Astrocyte of the cerebellum (primary cell): ENCODE results near the gene DMGDH.
"Not testable (repeated sequence)": the region's sequence is repeated elsewhere in the genome, so short reads cannot be mapped to it uniquely, and the experiment has no call there.

Experiments
- DNase-seq: peaks from one replicate; pipeline ENCODE4 v3.0.0-alpha.2; 2011; ENCODE audit warnings: low read depth
- H3K4me3 ChIP-seq: 2 replicates; pipeline ENCODE4 v1.5.1; 2011; ENCODE audit warnings: mild to moderate bottlenecking, low read depth, low read length, moderate library complexity
- in situ Hi-C: cut with HindIII; loops from 2 replicates; pipeline ENCODE4 v1.10.0; 2017; ENCODE audit warnings: low sequenced_read_pairs
- TF ChIP-seq, protein P1 (sequence below): IDR thresholded peaks from 2 replicates; pipeline ENCODE4 v1.5.1; 2012; ENCODE audit warnings: low read length, low read depth, moderate library complexity, mild to moderate bottlenecking; ENCODE audit errors: missing control alignments

DMGDH gene

DNA sequence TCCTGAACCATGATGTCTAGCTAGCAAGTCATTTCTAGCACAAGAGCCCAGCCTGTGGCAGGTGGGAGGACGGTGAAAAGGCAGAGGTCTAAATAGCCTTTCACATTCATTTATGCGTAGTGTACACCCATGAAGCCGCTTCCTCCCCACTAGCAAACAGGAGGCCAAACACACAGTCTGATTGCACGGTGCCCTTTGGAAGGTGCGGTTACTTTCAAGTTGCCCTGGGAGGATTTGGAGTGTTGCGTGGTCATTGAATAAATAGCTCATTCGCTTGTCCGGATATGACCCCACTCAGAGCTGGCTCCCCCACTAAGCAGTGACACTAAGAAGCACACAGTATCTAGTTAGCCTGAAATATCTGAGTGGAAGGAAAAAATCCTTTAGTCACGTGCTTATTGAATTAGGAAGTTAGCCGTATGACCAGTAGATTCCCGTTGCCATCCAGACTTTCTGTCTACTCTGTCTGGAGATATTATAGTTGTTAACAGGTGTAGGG, 83.7 kb downstream of the DMGDH start:
- DNase-seq = no peak
- in situ Hi-C loops = no loop called here
- TF ChIP-seq, protein P1, sequence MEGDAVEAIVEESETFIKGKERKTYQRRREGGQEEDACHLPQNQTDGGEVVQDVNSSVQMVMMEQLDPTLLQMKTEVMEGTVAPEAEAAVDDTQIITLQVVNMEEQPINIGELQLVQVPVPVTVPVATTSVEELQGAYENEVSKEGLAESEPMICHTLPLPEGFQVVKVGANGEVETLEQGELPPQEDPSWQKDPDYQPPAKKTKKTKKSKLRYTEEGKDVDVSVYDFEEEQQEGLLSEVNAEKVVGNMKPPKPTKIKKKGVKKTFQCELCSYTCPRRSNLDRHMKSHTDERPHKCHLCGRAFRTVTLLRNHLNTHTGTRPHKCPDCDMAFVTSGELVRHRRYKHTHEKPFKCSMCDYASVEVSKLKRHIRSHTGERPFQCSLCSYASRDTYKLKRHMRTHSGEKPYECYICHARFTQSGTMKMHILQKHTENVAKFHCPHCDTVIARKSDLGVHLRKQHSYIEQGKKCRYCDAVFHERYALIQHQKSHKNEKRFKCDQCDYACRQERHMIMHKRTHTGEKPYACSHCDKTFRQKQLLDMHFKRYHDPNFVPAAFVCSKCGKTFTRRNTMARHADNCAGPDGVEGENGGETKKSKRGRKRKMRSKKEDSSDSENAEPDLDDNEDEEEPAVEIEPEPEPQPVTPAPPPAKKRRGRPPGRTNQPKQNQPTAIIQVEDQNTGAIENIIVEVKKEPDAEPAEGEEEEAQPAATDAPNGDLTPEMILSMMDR = no peak
- peak overlapping the region; percentile 54 for H3K4me3 ChIP-seq

DNA sequence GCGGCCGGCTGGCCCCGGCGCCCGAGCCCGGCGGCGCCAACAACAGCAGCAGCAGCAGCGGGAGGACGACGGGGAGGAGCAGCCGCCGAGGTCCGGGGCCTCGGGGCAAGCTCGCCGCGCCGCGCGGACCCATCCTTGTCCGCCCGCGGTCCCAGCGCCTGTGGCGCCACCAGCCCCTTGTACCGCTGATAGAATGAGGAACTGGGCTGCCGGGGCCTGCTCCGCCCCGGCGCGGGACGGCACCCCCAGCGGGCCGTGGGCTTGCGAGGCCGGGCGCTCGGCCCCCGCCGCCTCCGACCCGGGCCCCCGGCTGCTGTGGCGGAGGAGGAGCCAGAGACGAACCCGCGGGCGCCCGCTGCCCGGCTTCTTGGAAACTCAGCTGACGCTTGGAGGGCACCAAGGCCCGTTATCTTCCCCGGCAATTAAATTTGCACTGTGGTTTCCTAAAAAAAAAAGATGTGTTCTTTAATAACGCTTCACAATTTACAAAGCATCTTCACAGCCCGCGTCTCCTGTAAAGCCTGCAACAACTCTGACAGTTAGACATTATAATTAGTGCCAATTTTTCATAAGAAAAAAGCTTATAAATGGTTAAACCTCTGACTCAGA, 84.3 kb downstream of the DMGDH start, which contains the start of gene ARSB:
TSS of gene ARSB (minus strand) at position 195 of the 609 bp plus-strand sequence. CDS start at position 133, 62 bp downstream.
- H3K4me3 ChIP-seq = peak within 1 kb of the TSS; percentile 54
- TF ChIP-seq, protein P1 = no peak
- no peak for DNase-seq
- in situ Hi-C loops = no loop called here

DNA sequence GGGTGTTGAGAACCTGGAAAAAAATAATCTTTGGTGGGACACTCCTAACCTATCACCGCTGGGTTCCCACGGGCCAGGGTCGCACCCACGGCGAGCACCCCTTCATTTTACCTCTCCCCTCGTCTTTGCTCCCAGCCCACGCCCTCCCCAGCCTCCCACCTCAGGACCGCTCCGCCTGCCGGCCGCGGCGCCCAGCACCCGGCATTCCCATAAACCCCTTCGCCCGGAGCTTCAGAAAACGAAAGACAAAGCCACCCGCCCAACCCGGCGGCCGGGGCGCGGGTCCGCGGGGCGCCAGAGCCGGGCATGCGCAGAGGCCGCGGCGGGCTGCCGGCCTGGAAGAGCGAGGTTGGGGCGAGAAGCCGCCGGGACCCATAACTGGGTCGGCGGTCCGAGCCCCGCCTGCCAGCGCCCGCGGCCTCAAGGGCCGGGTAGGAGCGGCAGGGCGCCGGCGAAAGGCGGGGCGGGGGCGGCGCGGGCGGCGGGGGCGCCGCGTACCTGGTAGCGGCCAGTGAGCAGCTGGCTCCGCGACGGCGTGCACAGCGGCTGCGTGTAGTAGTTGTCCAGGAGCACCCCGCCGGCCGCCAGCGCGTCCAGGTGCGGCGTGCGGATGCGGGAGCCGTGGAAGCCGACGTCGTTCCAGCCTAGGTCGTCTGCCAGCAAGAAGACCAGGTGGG, 84.9 kb downstream of the DMGDH start:
- H3K4me3 ChIP-seq = peak overlapping the region; percentile 54
- in situ Hi-C loops = no loop called here
- DNase-seq = peak; percentile 55
- TF ChIP-seq, protein P1 = peak; percentile 41

DNA sequence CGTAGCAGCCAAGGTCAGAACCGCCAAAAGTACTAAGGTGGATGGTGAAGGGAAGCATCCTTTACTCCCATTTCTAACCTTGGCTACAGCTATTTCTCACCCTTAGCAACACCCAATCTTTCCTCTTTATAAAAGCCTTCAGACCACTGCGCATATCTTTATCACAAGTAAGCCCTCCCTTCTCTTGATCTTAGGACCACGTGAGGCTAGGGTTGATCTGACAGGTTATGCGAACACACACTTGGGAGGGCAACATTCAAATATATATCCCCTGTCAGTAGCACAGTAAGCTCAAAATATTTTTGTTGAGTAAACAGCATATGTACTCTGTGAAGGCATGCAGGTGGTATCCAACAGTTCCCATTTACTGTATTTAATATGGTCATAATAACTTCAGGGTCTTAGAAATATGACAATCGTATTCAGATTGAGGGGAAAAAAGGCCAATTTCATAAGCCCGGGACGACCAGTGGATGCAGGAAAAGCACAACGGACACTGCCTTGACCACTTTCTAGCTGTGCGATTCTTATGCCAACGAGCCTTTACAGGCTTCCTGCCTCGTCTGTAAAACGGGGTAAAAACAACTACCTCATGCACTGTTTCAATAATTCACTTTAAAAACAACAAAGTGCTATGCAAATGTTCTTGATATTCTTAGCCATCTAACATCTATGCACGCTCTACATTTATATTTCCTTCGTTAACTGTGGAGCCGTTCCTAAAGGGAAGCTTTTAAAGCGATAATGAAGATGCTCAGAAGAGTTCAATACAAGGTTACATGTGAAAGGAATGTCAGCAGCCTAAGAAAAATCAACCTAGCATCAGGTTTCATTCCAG, 85.7 kb downstream of the DMGDH start:
- TF ChIP-seq, protein P1 = no peak
- H3K4me3 ChIP-seq = peak overlapping the region; percentile 54
- in situ Hi-C loops = no loop called here
- DNase-seq = no peak

DNA sequence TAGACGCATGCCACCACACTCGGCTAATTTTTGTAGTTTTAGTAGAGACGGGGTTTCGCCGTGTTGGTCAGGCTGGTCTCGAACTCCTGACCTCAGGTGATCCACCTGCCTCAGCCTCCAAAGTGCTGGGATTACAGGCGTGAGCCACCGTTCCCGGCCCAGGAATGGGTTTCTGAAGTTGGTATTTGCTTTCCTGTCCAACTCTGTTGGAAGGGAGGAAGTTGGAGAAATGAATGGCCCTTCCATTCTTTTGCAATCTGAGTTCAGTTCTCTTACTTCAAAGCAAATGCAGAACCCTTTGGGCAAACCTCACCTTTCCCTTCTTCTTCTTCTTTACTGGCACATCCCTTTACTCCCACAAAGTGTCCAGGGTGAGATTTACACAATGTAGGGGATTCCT, 86.3 kb downstream of the DMGDH start:
- H3K4me3 ChIP-seq, in situ Hi-C loops, DNase-seq: not testable (repeated sequence)

DNA sequence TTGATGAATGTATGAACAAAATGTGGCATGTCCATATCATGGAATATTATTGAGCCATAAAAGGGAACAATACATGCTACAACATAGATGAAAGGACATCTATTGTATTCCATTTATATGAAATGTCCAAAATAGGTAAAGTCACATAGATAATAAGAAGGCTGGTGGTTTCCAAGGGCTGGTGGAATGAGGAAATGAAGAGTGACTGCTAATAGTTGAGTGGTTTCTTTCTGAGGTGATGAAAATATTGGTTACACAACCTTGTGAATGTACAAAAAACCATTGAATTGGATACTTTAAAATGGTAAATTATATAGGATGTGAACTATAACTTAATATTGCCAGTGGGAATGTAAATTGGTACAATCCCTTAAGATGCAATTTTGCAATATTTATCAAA, 89.6 kb downstream of the DMGDH start:
- H3K4me3 ChIP-seq = no peak overlapping the region
- DNase-seq = no peak
- in situ Hi-C loops = no loop called here
- TF ChIP-seq, protein P1 = no peak
